Embryonic facial prominence (tissue), 1 donor: ENCODE data around the gene CAMK2A.

Experiments
- DNase-seq: peaks from one replicate; pipeline ENCODE4 v3.0.0-alpha.2; 2016; ENCODE audit errors: extremely low spot score

CAMK2A gene

GRCh38 chr5:150289551-150290390 lies at the start of gene CAMK2A:
Gene CAMK2A (minus strand): TSS chr5:150289773. CDS start chr5:150289625, 148 bp downstream.
- no peak for DNase-seq

- no peak for DNase-seq
These were observed 49.6 kb upstream of the CAMK2A start for GRCh38 chr5:150339165-150339564.

- DNase-seq, result no peak
These were observed 49.0 kb upstream of the CAMK2A start for GRCh38 chr5:150338546-150338945.

GRCh38 chr5:150335778-150336177 lies 46.2 kb upstream of the CAMK2A start:
- DNase-seq, result no peak

DNA sequence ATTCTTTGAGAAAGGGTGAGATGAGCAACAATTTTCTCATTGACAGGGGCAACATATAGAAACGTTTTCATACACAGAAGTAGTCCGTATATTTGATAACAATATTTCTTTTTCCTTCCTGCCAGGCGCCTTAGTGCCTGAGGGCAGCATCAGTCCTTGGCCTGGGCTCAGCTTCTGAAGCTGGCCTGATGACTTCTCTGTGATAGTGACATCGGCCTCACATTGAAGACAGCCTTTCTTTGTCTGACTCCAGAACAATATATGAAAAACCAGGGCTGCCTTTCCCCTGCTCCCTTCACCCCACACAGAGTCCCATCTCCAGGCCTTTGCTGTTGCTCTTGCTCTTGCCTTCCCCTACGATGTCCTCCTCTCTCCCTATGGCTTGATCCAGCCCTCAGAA lies 43.8 kb upstream of the CAMK2A start:
- DNase-seq, result no peak

DNA sequence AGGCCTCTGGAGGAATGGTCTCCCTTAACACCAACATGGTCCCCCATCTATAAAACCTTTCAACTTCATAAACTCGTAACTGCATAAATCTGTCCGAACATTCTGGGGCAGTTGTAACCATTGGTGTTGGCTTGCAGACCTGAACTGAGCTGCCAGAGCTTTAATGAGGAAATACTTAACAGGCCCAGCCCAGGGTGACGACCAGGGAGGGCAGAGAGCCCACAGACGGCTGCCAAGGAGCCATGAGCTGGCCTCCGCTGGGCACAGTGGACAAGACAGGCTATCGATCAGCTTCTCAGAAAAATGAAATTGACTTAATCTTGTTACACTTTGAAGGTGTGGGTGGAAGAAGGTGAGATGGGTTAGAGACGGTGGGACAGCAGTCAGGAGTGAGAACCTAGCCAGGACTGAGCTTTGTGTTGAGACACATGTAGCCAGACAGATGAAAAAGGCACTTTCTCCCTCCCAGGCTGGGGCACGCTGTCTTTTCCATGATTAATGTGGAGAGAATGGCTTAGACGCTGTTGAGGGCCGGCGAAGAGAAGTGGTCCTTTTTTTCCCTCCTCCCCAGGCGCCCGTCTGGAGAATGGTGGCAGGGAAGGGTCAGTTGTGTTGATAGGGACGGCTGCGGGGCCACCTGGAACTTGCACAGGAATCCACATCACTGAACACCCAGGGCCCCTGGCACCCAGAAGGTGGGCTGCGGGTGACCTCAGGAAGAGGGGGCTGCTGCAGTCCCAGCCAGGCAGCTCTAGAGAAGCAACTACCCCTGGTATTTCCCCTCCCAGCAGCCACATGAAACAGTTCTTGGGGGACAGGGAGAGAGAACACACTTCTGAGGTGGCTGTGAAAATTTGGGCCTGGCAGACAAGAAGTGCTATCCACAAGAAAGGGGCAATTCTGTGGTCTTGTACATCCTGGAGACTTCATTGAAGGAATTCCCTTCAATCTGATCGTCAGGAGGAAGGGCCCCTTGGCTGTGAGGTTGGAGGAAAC lies 40.6 kb upstream of the CAMK2A start:
- DNase-seq, result no peak

DNA sequence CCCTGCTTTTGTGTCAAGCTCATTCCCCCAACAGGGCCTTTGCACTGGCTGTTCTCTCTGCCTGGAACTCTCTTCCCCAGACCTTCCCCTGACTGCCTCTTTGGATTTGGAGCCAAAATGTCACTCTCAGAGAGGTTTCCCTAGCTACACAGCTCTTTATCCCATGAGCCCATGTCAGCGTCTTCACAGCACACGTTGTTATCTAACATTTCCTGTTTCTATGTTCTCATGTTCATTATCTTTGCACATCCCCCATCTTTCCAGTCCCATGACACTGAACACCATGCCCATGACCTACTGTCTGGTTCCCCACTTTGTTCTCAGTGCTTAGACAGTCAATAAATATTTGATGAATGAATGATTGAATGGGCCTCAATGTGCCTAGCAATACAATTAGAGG lies 39.5 kb upstream of the CAMK2A start:
- no peak for DNase-seq

DNA sequence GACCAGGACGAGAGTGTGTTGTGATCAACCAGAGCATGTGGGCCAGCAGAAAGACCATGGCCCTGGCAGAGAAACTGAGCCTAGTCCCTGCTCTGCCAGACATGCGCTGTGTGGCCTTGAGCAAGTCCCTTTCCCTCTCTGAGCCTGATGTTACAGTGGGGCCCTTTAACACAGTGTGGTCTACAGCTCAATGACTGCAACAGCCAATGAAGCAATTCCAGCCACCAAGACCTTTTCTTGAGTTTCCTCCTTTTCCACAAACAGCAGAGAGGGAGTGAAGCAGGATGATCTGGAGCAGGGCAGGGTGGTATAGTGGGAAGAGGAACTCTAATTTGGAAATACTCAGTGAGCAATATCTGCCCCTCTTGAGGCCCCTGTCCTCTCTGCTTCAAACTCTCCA lies 38.9 kb upstream of the CAMK2A start:
- DNase-seq, result no peak

DNA sequence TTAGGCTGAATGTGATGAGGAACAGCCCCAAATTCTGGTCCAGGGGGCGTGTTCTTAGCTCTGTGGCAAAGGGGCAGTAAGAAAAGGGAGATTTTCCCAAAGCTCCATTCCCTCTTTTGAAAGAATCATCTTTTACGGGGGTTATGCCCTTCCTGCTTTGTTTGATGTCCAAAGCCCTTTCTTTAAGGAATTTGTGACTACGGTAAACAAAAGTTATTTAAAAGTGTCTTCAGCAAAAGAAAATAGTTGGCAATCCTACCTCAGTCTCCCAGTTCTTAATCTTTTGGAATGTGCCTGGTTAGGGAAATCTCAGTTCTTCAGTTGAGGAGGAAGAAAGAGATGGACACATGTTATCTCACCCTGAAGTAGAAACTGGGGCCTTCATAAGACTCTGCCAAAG lies 37.6 kb upstream of the CAMK2A start:
- DNase-seq, result no peak

GRCh38 chr5:150326707-150327106 lies 37.1 kb upstream of the CAMK2A start:
- no peak for DNase-seq

DNA sequence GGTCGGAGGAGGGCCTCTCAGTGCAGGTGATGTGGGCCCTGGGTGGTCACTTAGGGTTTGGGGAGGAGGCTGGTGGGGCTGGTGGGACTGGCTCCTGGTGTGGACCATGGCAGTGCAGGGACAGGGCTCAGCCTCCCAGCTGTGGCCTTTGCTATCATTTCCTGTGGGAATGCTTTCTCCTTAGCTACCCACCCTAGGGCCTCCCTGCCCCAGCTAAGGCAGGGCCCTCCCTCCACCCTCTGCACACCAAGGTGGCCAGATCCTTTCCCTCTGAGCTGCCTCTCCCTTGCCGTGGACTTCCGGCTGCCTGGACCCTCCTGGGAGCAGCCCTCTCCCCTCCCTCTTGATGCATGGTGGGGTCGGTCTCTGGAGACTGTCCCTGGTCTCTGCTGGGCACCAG lies 35.9 kb upstream of the CAMK2A start:
- no peak for DNase-seq

GRCh38 chr5:150323819-150324218 lies 34.2 kb upstream of the CAMK2A start:
- no peak for DNase-seq

GRCh38 chr5:150323092-150323491 lies 33.5 kb upstream of the CAMK2A start:
- no peak for DNase-seq

DNA sequence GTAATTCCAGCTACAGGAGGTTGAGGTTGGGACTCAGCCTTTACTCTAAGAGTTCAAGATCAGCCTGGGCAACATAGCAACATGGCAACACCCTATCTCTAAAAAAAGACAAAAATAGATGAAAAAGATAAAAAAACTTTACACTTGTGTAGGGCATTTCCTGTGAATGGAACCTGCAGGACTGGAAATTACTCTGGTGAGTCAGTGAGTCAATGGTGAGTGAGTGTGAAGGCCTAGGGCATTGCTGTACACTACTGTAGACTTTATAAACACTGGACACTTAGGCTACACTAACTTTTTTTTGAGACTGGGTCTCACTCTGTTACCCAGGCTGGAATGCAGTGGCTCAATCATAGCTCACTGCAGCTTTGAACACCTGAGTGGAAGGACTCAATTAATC lies 32.6 kb upstream of the CAMK2A start:
- DNase-seq, result no peak

GRCh38 chr5:150321784-150322183 lies 32.2 kb upstream of the CAMK2A start:
- DNase-seq, result no peak

- no peak for DNase-seq
These were observed 31.6 kb upstream of the CAMK2A start for GRCh38 chr5:150321211-150321610.

DNA sequence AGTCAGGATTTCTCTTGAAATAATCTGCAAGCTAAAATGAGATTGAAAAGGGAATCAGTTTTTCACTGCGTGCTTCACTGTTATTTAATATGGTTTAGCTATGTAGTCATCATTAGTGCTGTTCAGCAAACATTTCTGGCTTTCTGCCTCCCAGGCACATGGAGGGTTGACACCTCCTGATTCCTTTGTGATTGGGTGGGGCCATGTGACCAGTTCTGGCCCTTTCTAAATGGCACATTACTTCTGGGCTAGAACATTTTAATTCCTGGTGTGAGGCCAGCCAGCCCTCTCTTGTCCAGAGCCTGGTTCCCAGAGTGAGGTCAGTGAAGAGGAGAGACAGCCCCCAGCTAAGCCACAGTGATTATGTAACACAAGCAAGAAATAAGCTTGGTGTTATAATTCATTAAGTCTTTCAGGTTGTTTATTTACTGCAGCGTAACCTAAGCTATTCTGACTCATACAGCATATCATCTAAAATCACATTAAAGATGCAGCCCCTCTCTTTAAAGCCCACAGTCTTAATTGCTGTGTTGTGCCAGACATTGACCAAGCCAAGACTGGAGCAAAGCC lies 30.6 kb upstream of the CAMK2A start:
- DNase-seq, result no peak

DNA sequence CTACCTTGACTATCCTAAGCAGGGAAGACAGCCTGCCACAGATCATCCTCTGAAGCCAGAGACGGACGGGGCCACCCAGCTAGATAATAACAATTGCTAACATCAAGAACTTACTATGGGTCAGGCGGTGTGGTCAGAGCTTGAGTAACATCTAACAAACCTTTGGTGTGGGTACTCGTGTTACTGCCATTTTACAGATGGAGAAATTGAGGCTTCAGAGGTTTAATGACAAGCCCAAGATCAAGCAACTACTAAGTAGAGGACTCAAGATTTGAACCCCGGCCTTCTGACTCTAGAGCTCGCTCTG lies 29.9 kb upstream of the CAMK2A start:
- DNase-seq, result no peak

DNA sequence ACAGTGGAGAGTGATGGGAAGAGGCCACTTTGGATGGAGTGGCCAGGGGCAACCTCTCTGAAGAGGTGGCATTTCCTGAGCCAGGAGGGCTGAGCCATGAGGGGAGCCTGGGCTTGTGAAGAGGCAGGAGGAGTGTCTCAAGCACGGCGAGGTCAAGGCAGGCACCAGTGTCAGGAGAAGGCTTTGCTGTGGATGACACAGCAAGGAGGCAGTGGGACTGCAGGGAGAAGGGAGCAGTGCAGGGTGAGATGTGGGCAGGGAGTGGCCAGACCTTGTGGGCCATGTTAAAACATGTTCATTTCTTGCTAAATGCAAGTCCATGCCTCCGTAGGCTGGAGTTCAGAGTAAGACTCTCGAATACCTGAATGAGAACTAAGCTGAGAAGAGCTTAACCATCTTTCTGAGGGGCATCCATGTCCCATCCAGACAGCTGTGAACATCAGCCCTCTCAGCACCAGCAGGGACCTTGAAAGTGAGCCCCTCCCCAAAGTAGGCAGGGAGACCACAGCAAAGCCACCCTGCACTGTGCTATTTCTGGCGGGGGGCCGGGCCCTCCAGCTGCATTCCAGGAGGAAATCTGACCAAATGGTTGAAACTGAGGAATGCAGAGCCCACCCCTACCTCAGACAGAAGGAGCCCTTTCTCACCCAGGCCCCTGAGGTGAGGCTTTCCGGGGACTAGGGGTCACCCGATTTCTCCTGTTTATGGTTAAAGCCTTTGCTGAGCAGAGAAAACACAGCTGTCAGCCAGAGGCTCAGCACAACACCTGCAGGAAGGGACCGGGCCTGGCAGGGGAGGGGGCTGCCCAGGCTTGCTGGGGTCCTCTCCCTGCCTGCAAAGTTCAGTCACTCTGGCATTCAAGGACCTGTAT lies 29.3 kb upstream of the CAMK2A start:
- DNase-seq, result no peak

DNA sequence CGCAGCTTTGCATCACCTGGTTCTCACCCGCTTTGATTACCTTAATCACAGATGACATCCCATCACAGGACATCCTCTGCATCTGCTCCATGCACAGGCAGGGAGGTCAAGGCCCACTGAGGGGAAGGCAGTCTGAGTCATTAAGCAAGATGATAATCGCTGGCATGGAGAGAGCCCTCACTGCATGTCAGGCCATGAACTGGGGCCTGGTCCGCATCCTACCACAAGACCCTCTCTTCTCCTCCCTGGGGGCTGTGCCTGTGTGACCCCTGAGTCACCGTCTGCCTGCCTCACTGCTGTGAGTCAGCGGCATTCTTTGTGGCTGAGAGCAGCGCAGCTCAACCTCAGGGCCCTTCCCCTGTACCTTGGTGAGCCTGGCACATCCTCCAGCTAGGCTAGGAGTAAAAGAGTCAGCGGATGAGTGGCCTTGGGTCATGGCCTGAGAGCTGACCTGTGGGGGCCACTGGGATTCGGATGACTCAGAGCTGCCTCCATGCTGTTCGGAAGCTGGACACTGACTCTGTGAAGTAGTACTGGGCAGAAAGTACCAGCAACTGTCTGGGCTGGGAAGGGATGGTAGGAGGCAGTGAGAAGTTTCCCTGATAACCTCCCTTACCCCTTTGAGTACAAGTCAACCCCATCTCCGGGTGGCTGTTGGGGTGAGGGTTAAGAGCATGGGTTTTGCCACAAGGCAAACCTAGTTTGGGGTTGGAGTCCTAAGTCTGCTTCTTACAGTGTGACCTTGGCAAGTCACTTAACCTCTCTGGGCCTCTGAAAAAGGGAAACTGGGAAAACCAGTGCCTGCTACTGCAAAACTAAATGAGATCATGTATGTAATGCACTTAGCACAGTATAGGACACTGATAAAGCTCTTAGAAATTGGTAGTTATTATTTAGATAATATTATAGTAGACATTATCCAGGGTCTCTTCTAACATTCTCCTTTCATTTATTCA lies 27.8 kb upstream of the CAMK2A start:
- no peak for DNase-seq
